Lung (tissue), 12 donors: ENCODE data around the gene OXSR1. TPM values are rescaled to one million over a fixed set of nuclear protein-coding genes. Genes with fewer than 3 reads are reported as not detected.

ENCODE experiments used
- ATAC-seq: fragments of 200-7000 bp; cut with Tn5 transposase; one replicate; pipeline ENCODE4 v1.9.1; 2020; ENCODE audit warnings: moderate number of reproducible peaks; ENCODE audit not compliant: insufficient read depth, low FRiP score
- DNase-seq, 3 donors: peaks; one replicate each; pipeline ENCODE4 v3.0.0-alpha.2; 2013 to 2017
- H3K27ac ChIP-seq, 2 donors: one replicate each; pipeline ENCODE4 v1.5.1; 2013; ENCODE audit warnings: mild to moderate bottlenecking in 2 of 2, moderate library complexity in 2 of 2, control low read depth in 1 of 2, inconsistent platforms in 1 of 2, low read depth in 1 of 2, low read length in 1 of 2
- H3K27me3 ChIP-seq, 3 donors: one replicate each; pipeline ENCODE4 v1.5.1; 2013; ENCODE audit warnings: low read length in 2 of 3; ENCODE audit not compliant: control insufficient read depth in 3 of 3, insufficient read depth in 3 of 3
- H3K36me3 ChIP-seq, 4 donors: one replicate each; pipeline ENCODE4 v1.5.1; 2013; ENCODE audit warnings: low read length in 4 of 4, mild to moderate bottlenecking in 1 of 4, moderate library complexity in 1 of 4; ENCODE audit not compliant: control insufficient read depth in 4 of 4, insufficient read depth in 4 of 4
- H3K4me1 ChIP-seq, 5 donors: one replicate each; pipeline ENCODE4 v1.5.1; 2013; ENCODE audit warnings: low read length in 5 of 5, mild to moderate bottlenecking in 2 of 5, moderate library complexity in 1 of 5; ENCODE audit not compliant: control insufficient read depth in 5 of 5, insufficient read depth in 5 of 5
- H3K4me3 ChIP-seq: one replicate; pipeline ENCODE4 v1.5.1; 2013; ENCODE audit warnings: mild to moderate bottlenecking, control low read depth, moderate library complexity
- H3K9ac ChIP-seq, 2 donors: one replicate each; pipeline ENCODE4 v1.5.1; 2013; ENCODE audit warnings: low read length in 2 of 2, control low read depth in 1 of 2; ENCODE audit not compliant: insufficient read depth in 1 of 2
- H3K9me3 ChIP-seq, 4 donors: one replicate each; pipeline ENCODE4 v1.5.1; 2013; ENCODE audit warnings: low read length in 3 of 4, mild to moderate bottlenecking in 1 of 4, moderate library complexity in 1 of 4; ENCODE audit not compliant: control insufficient read depth in 4 of 4, insufficient read depth in 3 of 4
- CTCF ChIP-seq: IDR thresholded peaks from 2 replicates; pipeline ENCODE4 v1.5.1; 2012; ENCODE audit warnings: mild to moderate bottlenecking; ENCODE audit errors: control extremely low read depth, extremely low read depth
- WGBS, 2 donors: extraction: QIAGEN DNeasy Blood & Tissue Kit; methylation state at CpG; one replicate each; pipeline ENCODE4 v1.1.7; 2013; 5-methylcytosine and 5-hydroxymethylcytosine counted together
- polyA plus RNA-seq, 2 donors: library from polyadenylated mRNA; stranded (reverse); fragments of 200-250 nt; gene quantifications; one replicate each; pipeline ENCODE4 v1.2.1, GENCODE V29; 2013
- total RNA-seq, 2 donors: library from RNA; depleted of rRNA in 1 of 2; stranded (reverse); fragments of >200 nt in 1 of 2; gene quantifications; one replicate each; pipeline ENCODE4 v1.2.1, GENCODE V29; 2014 to 2021
- donor health status: control.
- donor health status: control.
- donor health status: Bipolar disorder and iron deficiency.
- donor health status: healthy.
- donor health status: DM: yes; HTN: yes; CAD: no.

Gene OXSR1
- total and polyA plus RNA-seq, 4 donors, result 11.9 to 38.9 (median 24.9) TPM

GRCh38 chr3:38136777-38137614 lies 28.3 kb upstream of the OXSR1 start, which contains the start of gene ACAA1:
Gene ACAA1 (minus strand): TSS chr3:38137127. CDS start chr3:38137035, 92 bp downstream.
- no peaks in the 10 kb centered on the region for H3K9me3 ChIP-seq
- peak; percentile 96 for ATAC-seq
- H3K27me3 ChIP-seq, result no peaks in the 10 kb centered on the region
- peaks cover 0 to 29% (median 20%) of the 10 kb centered on the region in 4 donors for H3K36me3 ChIP-seq
- DNase-seq, result peak; percentile 99 to 100 (median 99)
- peak within 1 kb of the TSS; percentile 92 to 97 for H3K27ac ChIP-seq
- H3K9ac ChIP-seq, result peak within 1 kb of the TSS; percentile 66 to 72
- 0 to 1% methylated on average over 63 to 66 of the region's 66 CpGs for WGBS, 2 donors
- H3K4me3 ChIP-seq, result peak within 1 kb of the TSS; percentile 96
- H3K4me1 ChIP-seq, result peaks cover 0 to 37% (median 15%) of the 10 kb centered on the region in 5 donors
- no peak for TF ChIP-seq CTCF

- no peak for DNase-seq
- H3K27ac ChIP-seq, result peak overlapping the region; percentile 92 to 97
- 14 to 18% methylated on average over 22 of the region's 22 CpGs for WGBS, 2 donors
- H3K9me3 ChIP-seq, result no peaks in the 10 kb centered on the region
- H3K9ac ChIP-seq, result peak overlapping the region; percentile 44 to 57
- TF ChIP-seq CTCF, result no peak
- H3K4me1 ChIP-seq, result peaks cover 0 to 37% (median 15%) of the 10 kb centered on the region in 5 donors
- no peaks in the 10 kb centered on the region for H3K27me3 ChIP-seq
- peaks cover 0 to 27% (median 20%) of the 10 kb centered on the region in 4 donors for H3K36me3 ChIP-seq
- peak overlapping the region; percentile 84 for H3K4me3 ChIP-seq
- ATAC-seq, result no peak
Observed at GRCh38 chr3:38137615-38138348, 27.6 kb upstream of the OXSR1 start.

- no peaks in the 10 kb centered on the region for H3K27me3 ChIP-seq
- peaks cover 0 to 27% (median 17%) of the 10 kb centered on the region in 4 donors for H3K36me3 ChIP-seq
- peak within 1 kb of the TSS; percentile 92 to 97 for H3K27ac ChIP-seq
- peak; percentile 48 for ATAC-seq
- TF ChIP-seq CTCF, result no peak
- H3K4me1 ChIP-seq, result peaks cover 0 to 36% (median 15%) of the 10 kb centered on the region in 5 donors
- H3K4me3 ChIP-seq, result peak within 1 kb of the TSS; percentile 84
- DNase-seq, result peak; percentile 73 to 80 (median 77)
- peak within 1 kb of the TSS; percentile 79 to 88 for H3K9ac ChIP-seq
- WGBS, 2 donors, result 0 to 1% methylated on average over 61 to 65 of the region's 65 CpGs
- no peaks in the 10 kb centered on the region for H3K9me3 ChIP-seq
Observed at GRCh38 chr3:38138349-38139190, 26.8 kb upstream of the OXSR1 start, which contains the start of gene MYD88. Gene MYD88 (plus strand): TSS chr3:38138661. CDS start chr3:38138701, 40 bp downstream.
